Midbrain (tissue), 1 donor: ENCODE results near the gene PROC.

Source experiments
- DNase-seq: peaks from one replicate; lab custom pipeline; 2025; lab: John Stamatoyannopoulos, UW

The PROC gene

GRCh38 chr2:127414638-127415592 lies 3.3 kb upstream of the PROC start:
- no peak for DNase-seq

DNA sequence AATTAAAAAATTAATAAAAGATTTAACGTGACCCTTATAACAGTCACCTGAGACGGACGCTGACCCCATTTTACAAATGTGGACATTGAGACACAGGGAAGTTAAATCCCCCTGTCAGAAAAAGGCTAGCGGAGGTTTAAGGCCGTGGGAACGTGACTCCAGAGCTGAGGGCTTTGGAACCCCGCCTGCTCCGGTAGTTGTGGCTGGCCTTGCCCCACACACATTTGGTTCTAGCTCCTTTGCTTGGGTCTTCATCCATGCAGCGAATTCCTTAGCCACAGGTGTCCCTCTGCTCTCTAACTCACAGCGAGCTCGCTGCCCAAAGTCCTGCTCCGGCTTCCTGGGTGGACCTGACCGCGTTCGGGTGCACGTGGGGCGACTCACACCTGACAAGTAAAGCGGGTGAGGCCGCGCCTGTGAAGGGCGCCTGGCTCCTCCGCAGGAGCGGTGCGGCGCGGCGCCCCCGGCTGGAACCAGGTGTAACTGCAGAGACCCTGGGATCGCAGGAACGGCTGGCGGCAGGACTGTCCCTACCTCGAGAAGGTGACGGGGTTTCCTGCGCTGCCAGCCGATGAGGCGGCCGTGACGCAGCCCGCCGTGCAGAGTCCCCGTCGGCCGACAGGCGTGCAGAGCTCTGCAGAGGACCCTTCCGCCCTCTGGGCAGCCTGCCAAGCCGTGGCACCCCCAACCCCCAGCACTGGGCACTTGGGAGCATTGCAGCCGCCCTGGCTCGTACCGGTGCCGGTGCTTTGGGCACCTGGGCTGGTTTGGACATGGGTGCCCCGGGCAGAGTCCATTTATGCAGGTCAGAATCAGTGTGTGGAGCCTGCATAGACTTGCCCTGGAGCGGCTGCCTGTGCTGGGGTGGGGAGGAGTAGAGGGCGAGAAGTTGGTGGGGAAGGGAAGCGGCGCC lies 2.4 kb upstream of the PROC start:
- DNase-seq, result peak; percentile 17

GRCh38 chr2:127416506-127417001 lies 1.7 kb upstream of the PROC start:
- no peak for DNase-seq

DNA sequence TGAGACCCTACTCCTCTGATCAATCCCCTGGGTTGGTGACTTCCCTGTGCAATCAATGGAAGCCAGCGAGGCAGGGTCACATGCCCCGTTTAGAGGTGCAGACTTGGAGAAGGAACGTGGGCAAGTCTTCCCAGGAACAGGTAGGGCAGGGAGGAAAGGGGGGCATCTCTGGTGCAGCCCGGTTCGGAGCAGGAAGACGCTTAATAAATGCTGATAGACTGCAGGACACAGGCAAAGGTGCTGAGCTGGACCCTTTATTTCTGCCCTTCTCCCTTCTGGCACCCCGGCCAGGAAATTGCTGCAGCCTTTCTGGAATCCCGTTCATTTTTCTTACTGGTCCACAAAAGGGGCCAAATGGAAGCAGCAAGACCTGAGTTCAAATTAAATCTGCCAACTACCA lies 821 bp upstream of the PROC start:
- no peak for DNase-seq

DNA sequence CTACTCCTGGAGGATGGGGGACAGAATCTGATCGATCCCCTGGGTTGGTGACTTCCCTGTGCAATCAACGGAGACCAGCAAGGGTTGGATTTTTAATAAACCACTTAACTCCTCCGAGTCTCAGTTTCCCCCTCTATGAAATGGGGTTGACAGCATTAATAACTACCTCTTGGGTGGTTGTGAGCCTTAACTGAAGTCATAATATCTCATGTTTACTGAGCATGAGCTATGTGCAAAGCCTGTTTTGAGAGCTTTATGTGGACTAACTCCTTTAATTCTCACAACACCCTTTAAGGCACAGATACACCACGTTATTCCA lies 844 bp downstream of the PROC start:
- no peak for DNase-seq

- no peak for DNase-seq
These were observed 1.3 kb downstream of the PROC start for GRCh38 chr2:127419448-127420038.

DNA sequence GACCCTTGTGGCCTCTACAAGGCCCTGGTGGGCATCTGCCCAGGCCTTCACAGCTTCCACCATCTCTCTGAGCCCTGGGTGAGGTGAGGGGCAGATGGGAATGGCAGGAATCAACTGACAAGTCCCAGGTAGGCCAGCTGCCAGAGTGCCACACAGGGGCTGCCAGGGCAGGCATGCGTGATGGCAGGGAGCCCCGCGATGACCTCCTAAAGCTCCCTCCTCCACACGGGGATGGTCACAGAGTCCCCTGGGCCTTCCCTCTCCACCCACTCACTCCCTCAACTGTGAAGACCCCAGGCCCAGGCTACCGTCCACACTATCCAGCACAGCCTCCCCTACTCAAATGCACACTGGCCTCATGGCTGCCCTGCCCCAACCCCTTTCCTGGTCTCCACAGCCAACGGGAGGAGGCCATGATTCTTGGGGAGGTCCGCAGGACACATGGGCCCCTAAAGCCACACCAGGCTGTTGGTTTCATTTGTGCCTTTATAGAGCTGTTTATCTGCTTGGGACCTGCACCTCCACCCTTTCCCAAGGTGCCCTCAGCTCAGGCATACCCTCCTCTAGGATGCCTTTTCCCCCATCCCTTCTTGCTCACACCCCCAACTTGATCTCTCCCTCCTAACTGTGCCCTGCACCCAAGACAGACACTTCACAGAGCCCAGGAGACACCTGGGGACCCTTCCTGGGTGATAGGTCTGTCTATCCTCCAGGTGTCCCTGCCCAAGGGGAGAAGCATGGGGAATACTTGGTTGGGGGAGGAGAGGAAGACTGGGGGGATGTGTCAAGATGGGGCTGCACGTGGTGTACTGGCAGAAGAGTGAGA lies 2.0 kb downstream of the PROC start:
- no peak for DNase-seq

- DNase-seq, result no peak
These were observed 3.0 kb downstream of the PROC start for GRCh38 chr2:127421116-127421800.

DNA sequence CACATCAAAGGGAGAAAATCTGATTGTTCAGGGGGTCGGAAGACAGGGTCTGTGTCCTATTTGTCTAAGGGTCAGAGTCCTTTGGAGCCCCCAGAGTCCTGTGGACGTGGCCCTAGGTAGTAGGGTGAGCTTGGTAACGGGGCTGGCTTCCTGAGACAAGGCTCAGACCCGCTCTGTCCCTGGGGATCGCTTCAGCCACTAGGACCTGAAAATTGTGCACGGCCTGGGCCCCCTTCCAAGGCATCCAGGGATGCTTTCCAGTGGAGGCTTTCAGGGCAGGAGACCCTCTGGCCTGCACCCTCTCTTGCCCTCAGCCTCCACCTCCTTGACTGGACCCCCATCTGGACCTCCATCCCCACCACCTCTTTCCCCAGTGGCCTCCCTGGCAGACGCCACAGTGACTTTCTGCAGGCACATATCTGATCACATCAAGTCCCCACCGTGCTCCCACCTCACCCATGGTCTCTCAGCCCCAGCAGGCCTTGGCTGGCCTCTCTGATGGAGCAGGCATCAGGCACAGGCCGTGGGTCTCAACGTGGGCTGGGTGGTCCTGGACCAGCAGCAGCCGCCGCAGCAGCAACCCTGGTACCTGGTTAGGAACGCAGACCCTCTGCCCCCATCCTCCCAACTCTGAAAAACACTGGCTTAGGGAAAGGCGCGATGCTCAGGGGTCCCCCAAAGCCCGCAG lies 3.8 kb downstream of the PROC start:
- DNase-seq, result no peak

GRCh38 chr2:127422559-127423477 lies 4.6 kb downstream of the PROC start:
- no peak for DNase-seq

- no peak for DNase-seq
These were observed 5.2 kb downstream of the PROC start for GRCh38 chr2:127423478-127423843.

DNA sequence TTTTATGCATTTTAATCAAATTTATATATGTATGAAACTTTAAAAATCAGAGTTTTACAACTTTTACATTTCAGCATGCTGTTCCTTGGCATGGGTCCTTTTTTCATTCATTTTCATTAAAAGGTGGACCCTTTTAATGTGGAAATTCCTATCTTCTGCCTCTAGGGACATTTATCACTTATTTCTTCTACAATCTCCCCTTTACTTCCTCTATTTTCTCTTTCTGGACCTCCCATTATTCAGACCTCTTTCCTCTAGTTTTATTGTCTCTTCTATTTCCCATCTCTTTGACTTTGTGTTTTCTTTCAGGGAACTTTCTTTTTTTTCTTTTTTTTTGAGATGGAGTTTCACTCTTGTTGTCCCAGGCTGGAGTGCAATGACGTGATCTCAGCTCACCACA lies 5.7 kb downstream of the PROC start:
- DNase-seq, result no peak

- DNase-seq, result no peak
These were observed 6.6 kb downstream of the PROC start for GRCh38 chr2:127424598-127425520.

DNA sequence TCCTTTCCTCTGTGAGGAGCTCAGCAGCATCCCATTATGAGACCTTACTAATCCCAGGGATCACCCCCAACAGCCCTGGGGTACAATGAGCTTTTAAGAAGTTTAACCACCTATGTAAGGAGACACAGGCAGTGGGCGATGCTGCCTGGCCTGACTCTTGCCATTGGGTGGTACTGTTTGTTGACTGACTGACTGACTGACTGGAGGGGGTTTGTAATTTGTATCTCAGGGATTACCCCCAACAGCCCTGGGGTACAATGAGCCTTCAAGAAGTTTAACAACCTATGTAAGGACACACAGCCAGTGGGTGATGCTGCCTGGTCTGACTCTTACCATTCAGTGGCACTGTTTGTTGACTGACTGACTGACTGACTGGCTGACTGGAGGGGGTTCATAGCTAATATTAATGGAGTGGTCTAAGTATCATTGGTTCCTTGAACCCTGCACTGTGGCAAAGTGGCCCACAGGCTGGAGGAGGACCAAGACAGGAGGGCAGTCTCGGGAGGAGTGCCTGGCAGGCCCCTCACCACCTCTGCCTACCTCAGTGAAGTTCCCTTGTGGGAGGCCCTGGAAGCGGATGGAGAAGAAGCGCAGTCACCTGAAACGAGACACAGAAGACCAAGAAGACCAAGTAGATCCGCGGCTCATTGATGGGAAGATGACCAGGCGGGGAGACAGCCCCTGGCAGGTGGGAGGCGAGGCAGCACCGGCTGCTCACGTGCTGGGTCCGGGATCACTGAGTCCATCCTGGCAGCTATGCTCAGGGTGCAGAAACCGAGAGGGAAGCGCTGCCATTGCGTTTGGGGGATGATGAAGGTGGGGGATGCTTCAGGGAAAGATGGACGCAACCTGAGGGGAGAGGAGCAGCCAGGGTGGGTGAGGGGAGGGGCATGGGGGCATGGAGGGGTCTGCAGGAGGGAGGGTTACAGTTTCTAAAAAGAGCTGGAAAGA lies 7.6 kb downstream of the PROC start:
- no peak for DNase-seq

DNA sequence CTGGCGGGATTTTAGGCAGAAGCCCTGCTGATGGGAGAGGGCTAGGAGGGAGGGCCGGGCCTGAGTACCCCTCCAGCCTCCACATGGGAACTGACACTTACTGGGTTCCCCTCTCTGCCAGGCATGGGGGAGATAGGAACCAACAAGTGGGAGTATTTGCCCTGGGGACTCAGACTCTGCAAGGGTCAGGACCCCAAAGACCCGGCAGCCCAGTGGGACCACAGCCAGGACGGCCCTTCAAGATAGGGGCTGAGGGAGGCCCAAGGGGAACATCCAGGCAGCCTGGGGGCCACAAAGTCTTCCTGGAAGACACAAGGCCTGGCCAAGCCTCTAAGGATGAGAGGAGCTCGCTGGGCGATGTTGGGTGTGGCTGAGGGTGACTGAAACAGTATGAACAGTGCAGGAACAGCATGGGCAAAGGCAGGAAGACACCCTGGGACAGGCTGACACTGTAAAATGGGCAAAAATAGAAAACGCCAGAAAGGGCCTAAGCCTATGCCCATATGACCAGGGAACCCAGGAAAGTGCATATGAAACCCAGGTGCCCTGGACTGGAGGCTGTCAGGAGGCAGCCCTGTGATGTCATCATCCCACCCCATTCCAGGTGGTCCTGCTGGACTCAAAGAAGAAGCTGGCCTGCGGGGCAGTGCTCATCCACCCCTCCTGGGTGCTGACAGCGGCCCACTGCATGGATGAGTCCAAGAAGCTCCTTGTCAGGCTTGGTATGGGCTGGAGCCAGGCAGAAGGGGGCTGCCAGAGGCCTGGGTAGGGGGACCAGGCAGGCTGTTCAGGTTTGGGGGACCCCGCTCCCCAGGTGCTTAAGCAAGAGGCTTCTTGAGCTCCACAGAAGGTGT lies 8.5 kb downstream of the PROC start:
- DNase-seq, result no peak
